Ureter (tissue), 1 donor: Measurements from ENCODE around the gene RAB6A. TPM values are rescaled to one million over a fixed set of nuclear protein-coding genes. Genes with fewer than 3 reads are reported as not detected.

Experiments used
- total RNA-seq: library from RNA; stranded (reverse); gene quantifications from one replicate; pipeline ENCODE4 v1.2.4, GENCODE V29; 2023
- donor health status: DM: yes; HTN: yes; CAD: no.

The RAB6A gene
- total RNA-seq, 1 donor from 2014 or later = 121 TPM

Other genes with a start within 250 kb of the RAB6A start
- 29.7 TPM for gene FAM168A, start 163.0 kb downstream of the RAB6A start, total RNA-seq
- gene PLEKHB1, start 114.5 kb downstream of the RAB6A start, total RNA-seq = 10.8 TPM
- gene MRPL48, start 26.8 kb upstream of the RAB6A start, total RNA-seq = 39.4 TPM
- 89.5 TPM for gene COA4, start 115.8 kb upstream of the RAB6A start, total RNA-seq
- gene PAAF1, start 115.9 kb upstream of the RAB6A start, total RNA-seq = 24.6 TPM
- 2.0 TPM for gene DNAJB13, start 190.0 kb upstream of the RAB6A start, total RNA-seq
- 269 TPM for gene UCP2, start 221.8 kb upstream of the RAB6A start, total RNA-seq
- gene UCP3, start 248.0 kb upstream of the RAB6A start, total RNA-seq = 1.9 TPM